IPS DF 19.7 (cell line): ENCODE data around the gene SYCP2L.
A peak's percentile ranks its signal among the peaks of the same experiment; 100 is the strongest.
"Not testable (repeated sequence)": the region's sequence is repeated elsewhere in the genome, so short reads cannot be mapped to it uniquely, and the experiment has no call there.

Experiments
- DNase-seq: peaks from one replicate; pipeline ENCODE4 v3.0.0-alpha.2; 2013; ENCODE audit warnings: low read depth, low spot score

SYCP2L gene

DNA sequence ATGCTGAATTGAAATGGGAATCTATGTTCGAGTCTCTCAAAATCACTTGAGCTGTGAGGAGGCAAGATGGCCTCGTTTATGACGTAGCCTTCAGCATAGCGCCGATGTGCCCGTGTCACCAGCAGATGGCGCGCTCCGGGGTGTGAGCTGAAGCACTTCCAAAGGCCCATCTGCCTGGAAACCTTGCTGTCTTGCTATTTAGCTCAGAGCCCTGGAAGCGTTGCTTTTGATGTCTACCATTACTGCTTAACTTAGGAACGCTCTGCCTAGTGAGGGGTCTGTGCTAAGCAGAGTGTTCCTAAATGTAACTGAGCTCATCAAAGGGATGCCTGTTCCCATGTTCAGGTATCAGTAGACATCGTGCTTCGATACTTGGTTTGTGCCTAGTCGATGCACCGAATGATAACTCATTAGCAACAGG lies 67.7 kb downstream of the SYCP2L start:
- DNase-seq, result no peak

DNA sequence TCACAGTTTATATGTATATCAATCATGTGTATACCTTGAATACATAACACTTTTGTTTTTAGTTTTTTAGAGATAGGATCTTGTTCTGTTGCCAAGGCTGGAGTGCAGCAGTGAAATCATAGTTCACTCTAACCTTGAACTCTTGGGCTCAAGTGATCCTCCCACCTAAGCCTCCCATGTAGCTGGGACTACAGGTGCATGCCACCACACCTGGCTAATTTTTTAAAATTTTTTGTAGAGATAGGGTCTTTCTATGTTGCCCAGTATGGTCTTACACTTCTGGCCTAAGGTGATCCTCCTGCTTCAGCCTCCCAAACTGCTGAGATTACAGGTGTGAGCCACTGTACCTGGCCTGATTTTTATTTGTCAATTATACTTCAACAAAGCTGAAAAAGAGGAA lies 69.9 kb downstream of the SYCP2L start:
- no peak for DNase-seq

DNA sequence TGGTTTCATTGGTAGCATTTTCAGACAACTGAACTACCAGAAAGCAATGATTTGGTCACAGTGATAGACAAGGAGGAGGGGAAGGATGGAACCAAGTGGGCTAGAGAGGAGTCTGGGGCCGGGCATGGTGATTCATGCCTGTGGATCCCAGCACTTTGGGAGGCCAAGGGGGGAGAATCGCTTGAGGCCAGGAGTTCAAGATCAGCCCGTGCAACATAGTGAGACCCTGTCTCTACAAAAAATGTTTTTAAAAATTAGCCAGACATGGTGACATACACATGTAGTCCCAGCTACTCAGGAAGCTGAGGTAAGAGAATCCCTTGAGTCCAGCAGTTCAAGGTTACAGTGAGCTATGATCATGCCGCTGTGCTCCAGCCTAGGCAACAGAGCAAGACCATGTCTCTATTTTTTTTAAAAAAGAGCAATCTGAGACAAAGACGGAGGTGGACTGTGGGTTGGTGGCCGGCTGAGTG lies 70.6 kb downstream of the SYCP2L start:
- no peak for DNase-seq

DNA sequence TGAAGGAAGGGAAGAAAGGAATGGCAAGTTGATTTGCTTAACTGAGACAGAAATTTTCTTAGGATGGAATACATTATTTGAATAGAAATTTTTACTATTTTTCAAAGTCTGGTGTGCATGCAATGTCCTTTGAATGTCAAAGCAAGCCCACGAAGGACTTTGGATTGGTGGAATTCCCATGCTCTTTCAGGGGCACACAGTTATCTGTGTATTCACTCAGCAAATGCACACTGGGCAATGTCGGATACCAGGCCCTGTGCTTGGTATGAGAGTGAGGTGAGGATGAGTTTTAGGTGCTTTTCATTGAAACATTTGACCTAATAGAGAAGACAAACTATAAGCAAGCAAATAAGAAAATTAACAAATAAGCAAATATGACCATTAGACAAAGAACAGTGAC lies 73.3 kb downstream of the SYCP2L start:
- no peak for DNase-seq

- no peak for DNase-seq
Measured at GRCh38 chr6:10961837-10962236, 75.0 kb downstream of the SYCP2L start.

GRCh38 chr6:10962673-10963072 lies 75.8 kb downstream of the SYCP2L start:
- no peak for DNase-seq

- DNase-seq, result no peak
Measured at GRCh38 chr6:10963113-10963512, 76.3 kb downstream of the SYCP2L start.

DNA sequence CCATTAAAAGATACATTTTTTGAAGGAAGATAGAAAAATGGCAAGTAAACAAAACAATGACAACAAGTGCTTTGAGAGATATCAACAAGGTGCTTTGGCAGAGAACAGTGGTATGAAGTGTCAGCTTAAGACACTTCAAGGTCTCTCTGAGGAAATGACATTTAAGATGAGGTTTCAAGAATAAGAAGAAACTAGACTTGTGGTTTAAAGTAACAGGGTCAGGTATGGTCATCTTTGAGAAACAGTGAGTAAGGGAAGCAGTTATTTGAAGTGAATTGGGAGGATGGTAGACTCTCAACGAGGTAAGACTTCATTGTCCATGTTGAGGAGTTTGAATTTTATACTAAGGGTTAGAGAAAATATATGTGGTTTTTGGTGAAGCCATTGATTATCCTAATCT lies 77.8 kb downstream of the SYCP2L start:
- no peak for DNase-seq

- DNase-seq, result no peak
Measured at GRCh38 chr6:10968776-10969175, 81.9 kb downstream of the SYCP2L start.

DNA sequence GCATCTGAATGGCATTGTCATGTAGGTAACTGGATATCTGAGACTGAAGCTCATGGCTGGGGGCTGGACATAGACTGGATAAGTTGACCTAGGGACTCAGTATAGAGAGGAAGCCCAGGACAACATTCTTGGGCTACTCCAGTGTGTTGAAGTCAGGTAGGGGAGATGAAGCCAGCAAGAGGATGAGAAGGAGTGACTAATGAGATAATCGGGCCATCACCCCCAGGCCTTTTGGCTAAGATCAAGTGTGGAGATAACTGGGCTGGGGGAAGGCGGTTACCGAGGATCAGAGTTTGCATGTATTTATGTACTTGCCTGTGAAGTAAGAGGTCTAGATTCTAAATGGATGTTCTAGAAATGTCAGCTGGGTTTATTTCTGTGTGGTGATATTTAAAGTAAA lies 83.9 kb downstream of the SYCP2L start:
- DNase-seq, result no peak

GRCh38 chr6:10972196-10972595 lies 85.3 kb downstream of the SYCP2L start:
- no peak for DNase-seq

DNA sequence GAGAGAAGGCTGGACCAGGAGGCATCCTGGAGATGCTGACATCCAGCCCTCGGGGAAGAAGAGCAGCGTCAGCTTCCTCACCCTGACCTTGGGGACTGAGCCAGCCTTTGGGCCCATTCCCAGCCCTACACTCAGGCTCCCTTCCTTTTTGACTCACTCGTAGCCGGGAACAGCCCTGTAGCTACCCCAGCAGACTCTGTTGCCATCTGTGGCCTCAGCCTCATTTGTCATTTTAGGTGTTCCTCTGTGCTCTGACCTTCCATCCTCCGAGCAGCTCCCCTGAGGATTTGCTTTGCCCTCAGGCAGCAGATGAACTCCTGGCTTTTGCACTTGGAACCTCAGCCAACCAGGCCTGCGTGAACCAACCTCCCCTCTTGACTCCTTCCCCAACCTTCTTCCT lies 89.7 kb downstream of the SYCP2L start:
- no peak for DNase-seq

GRCh38 chr6:10977231-10977968 lies 90.5 kb downstream of the SYCP2L start:
- DNase-seq, result peak; percentile 23

GRCh38 chr6:10979603-10980002 lies 92.8 kb downstream of the SYCP2L start:
- DNase-seq, result no peak

- no peak for DNase-seq
Measured at GRCh38 chr6:10981409-10981808, 94.6 kb downstream of the SYCP2L start.

- not testable (repeated sequence) for DNase-seq
Measured at GRCh38 chr6:10984959-10985358, 98.1 kb downstream of the SYCP2L start.

DNA sequence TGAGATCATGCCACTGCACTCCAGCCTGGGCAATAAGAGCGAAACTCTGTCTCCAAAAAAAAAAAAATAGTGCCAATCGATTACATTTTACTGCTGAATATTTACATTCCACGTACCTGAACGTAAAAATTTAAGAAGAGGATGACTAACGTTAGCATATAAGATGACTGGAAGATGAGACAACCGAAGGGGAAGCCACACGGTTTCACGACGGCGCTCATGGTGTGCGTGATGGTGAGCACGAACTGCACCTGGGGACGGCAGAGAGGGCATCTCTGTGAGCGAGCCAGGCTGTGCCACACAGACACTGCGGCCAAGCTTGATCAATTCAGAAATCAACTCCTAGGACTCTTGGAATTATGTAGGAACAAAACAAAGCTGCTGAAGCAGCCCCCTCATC lies 102.7 kb downstream of the SYCP2L start:
- no peak for DNase-seq

GRCh38 chr6:10991115-10991514 lies 104.3 kb downstream of the SYCP2L start:
- DNase-seq, result no peak

DNA sequence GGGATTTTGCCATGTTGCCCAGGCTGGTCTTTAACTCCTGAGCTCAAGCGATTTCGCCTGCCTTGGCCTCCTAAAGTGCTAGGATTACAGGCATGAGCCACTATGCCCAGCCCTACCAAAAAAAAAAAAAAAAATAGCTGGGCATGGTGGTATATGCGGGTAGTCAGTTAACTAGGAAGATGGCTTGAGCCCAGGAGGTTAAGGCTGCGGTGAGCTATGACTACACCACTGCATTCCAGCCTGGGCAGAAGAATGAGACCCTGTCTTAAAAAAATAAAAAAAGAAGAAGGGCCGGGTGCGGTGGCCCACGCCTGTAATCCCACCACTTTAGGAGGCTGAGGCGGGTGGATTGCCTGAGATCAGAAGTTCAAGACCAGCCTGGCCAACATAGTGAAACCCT lies 107.0 kb downstream of the SYCP2L start:
- DNase-seq, result no peak

DNA sequence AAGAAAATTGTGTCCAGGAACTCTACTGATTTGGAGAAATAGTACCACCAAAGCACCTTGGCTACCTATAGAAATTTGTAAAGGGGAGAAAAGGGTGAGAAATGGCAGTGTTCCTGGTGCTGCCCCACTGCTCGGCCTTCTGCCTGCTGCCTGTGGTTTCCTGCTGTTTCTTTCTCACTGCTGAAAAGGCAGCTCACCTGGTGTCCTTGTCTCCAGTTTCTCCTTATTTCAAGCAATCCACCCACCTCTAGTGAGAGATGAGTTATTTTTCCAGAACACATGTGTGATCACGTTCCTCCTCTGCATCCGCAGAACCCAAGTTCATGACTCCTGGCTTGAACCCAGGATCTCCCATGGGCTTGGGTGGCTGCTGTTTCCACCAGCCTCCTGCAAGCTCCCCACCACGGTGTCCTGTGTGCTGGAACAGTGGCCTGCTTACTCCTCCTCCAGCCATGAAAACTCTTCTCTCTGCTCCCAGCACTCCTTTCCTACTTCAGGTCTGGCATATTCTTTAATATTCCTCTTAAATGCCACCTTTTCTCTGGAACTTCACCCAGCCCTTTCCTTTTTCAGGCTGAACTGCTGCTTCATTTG lies 108.4 kb downstream of the SYCP2L start:
- DNase-seq, result no peak

DNA sequence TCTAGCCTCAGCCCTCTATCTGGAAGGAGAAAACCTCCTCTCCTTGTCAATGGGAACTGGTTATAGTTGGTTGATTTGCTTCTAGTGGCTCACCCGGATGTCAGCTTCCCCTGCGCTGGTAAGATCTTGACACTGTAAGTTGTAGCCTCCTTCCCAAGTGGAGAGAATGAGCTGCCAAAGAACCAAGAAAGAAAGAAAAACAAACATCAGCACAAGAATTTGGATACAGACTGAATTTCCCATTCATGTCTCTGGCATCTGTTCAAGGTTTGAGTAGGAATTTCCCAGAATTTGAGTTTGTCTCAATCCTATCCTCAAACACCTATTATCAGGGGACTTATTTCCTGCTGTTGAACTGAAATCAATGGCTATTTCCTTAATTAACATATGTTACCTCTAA lies 113.1 kb downstream of the SYCP2L start:
- DNase-seq, result no peak

DNA sequence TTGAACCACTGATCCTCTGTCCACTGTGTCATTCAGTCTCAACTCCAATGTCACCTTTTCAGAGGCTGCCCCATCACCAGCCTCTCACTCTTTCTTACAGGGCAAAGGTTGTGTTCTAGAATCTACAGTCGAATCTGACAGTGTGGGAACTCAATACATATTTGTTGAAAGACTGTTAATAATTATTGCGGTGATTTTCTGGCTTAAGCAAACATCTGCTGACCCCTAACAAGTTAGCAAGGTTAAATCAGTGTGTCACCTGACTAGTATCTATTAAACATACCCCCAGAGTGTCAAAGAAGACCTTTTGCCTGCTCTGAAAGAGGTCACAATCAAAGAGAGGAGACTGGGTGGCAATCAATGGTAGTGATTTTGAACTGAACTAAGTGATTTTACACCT lies 115.3 kb downstream of the SYCP2L start:
- no peak for DNase-seq

GRCh38 chr6:11003297-11003696 lies 116.4 kb downstream of the SYCP2L start:
- DNase-seq, result not testable (repeated sequence)
